ENCODE results near the gene LRRC75A. TPM values are rescaled to one million over a fixed set of nuclear protein-coding genes. Genes with fewer than 3 reads are reported as not detected.

The LRRC75A gene
- total and polyA plus RNA-seq, 2 experiments from 2014 or later: 10.7 to 18.0 TPM

- 72% methylated on average over 2 of the region's 2 CpGs for WGBS (ENCODE audit: low lambda C conversion rate, missing lambda C conversion rate)
- peaks cover 25% of the 10 kb centered on the region for H3K4me1 ChIP-seq (ENCODE audit: insufficient read depth)
- H2AFZ ChIP-seq: no peak overlapping the region
- no peak overlapping the region for H3K4me3 ChIP-seq
- no peak for DNase-seq (ENCODE audit: low spot score)
- peaks cover 32% of the 10 kb centered on the region for H3K79me2 ChIP-seq
- peaks cover 26% of the 10 kb centered on the region for H4K20me1 ChIP-seq (ENCODE audit: insufficient read depth, poor library complexity, severe bottlenecking)
- no peak overlapping the region for H3K4me2 ChIP-seq
- no peaks in the 10 kb centered on the region for H3K27me3 ChIP-seq
- no peaks in the 10 kb centered on the region for H3K9me3 ChIP-seq (ENCODE audit: low read depth)
- TF ChIP-seq CTCF (IDR thresholded peaks at IDR 0.05; ENCODE audit: poor library complexity): no peak
- TF ChIP-seq EZH2phosphoT487 (IDR thresholded peaks at IDR 0.05; ENCODE audit: low read depth, severe bottlenecking, unreplicated experiment): no peak
- no peak for TF ChIP-seq EZH2 (IDR thresholded peaks at IDR 0.05; ENCODE audit: borderline replicate concordance)
- H3K36me3 ChIP-seq (replicated peaks; ENCODE audit: insufficient read depth, low read depth): peaks cover 4% of the 10 kb centered on the region
- no peaks in the 10 kb centered on the region for H3K9me2 ChIP-seq (replicated peaks; ENCODE audit: insufficient read depth)
- no peak overlapping the region for H3K27ac ChIP-seq
Measured at GRCh38 chr17:16437083-16437482, 54.9 kb downstream of the LRRC75A start.

GRCh38 chr17:16435925-16436886 lies 55.8 kb downstream of the LRRC75A start:
- Histone ChIP-seq H3K4me1 (ENCODE audit: insufficient read depth) (peaks cover 16% of the 10 kb centered on the region), H2AFZ (no peak overlapping the region), H3K9me3 (ENCODE audit: low read depth) (no peaks in the 10 kb centered on the region), H4K20me1 (ENCODE audit: insufficient read depth, poor library complexity, severe bottlenecking) (peaks cover 18% of the 10 kb centered on the region), H3K27ac (no peak overlapping the region), H3K27me3 (no peaks in the 10 kb centered on the region), H3K36me3 (replicated peaks; ENCODE audit: insufficient read depth, low read depth) (peaks cover 4% of the 10 kb centered on the region), H3K79me2 (peaks cover 23% of the 10 kb centered on the region), H3K9me2 (replicated peaks; ENCODE audit: insufficient read depth) (no peaks in the 10 kb centered on the region), H3K4me2 (no peak overlapping the region), H3K4me3 (no peak overlapping the region)
- 72% methylated on average over 13 of the region's 14 CpGs for WGBS (ENCODE audit: low lambda C conversion rate, missing lambda C conversion rate)
- no peak for TF ChIP-seq EZH2phosphoT487 (IDR thresholded peaks at IDR 0.05; ENCODE audit: low read depth, severe bottlenecking, unreplicated experiment)
- no peak for TF ChIP-seq CTCF (IDR thresholded peaks at IDR 0.05; ENCODE audit: poor library complexity)
- no peak for TF ChIP-seq EZH2 (IDR thresholded peaks at IDR 0.05; ENCODE audit: borderline replicate concordance)
- DNase-seq (ENCODE audit: low spot score): peak; percentile 8

GRCh38 chr17:16434662-16435061 lies 57.3 kb downstream of the LRRC75A start:
- H3K9me2 ChIP-seq (replicated peaks; ENCODE audit: insufficient read depth): no peaks in the 10 kb centered on the region
- peaks cover 4% of the 10 kb centered on the region for H3K4me1 ChIP-seq (ENCODE audit: insufficient read depth)
- no peaks in the 10 kb centered on the region for H3K36me3 ChIP-seq (replicated peaks; ENCODE audit: insufficient read depth, low read depth)
- no peak overlapping the region for H3K27ac ChIP-seq
- H3K4me2 ChIP-seq: no peak overlapping the region
- no peak overlapping the region for H3K4me3 ChIP-seq
- H4K20me1 ChIP-seq (ENCODE audit: insufficient read depth, poor library complexity, severe bottlenecking): peaks cover 2% of the 10 kb centered on the region
- peaks cover 8% of the 10 kb centered on the region for H3K79me2 ChIP-seq
- 73% methylated on average over 8 of the region's 8 CpGs for WGBS (ENCODE audit: low lambda C conversion rate, missing lambda C conversion rate)
- H2AFZ ChIP-seq: no peak overlapping the region
- no peak for DNase-seq (ENCODE audit: low spot score)
- TF ChIP-seq EZH2 (IDR thresholded peaks at IDR 0.05; ENCODE audit: borderline replicate concordance) (no peak), CTCF (IDR thresholded peaks at IDR 0.05; ENCODE audit: poor library complexity) (no peak), EZH2phosphoT487 (IDR thresholded peaks at IDR 0.05; ENCODE audit: low read depth, severe bottlenecking, unreplicated experiment) (no peak)
- no peaks in the 10 kb centered on the region for H3K9me3 ChIP-seq (ENCODE audit: low read depth)
- no peaks in the 10 kb centered on the region for H3K27me3 ChIP-seq
